ENCODE data around the gene SLC16A3. TPM values are rescaled to one million over a fixed set of nuclear protein-coding genes. Genes with fewer than 3 reads are reported as not detected.

SLC16A3 gene
- total and polyA plus RNA-seq, 2 of the 8 experiments (the other 6 are each of a cell fraction or from before 2014, with no cell fraction given) = 3.8 to 8.7 TPM

GRCh38 chr17:82244413-82245133 lies 15.7 kb downstream of the SLC16A3 start:
- ChIA-PET POLR2A (ENCODE audit: partially characterized antibody) (interaction anchor here (1.0 to 1.5 kb wide), 3 partner anchors 9 to 29 kb away, joined by 3 to 5 read pairs (median 5); partner anchors contain the start of gene CSNK1D), CTCF (ENCODE audit: partially characterized antibody) (interaction anchor here (0.8 to 1.4 kb wide), 7 partner anchors 8 to 126 kb away, joined by 3 to 8 read pairs (median 3); no protein-coding TSS in a partner anchor)
- peaks cover 37 to 47% of the 10 kb centered on the region in 2 experiments for H4K20me1 ChIP-seq (replicated peaks in 1 of 2; ENCODE audit: control insufficient read depth in 1 of 2, insufficient read depth in 2 of 2, low read length in 2 of 2)
- TF ChIP-seq CTCF (IDR thresholded peaks at IDR 0.05; ENCODE audit: control extremely low read depth in 1 of 3, insufficient read depth in 1 of 3, low read depth in 1 of 3, low read length in 3 of 3) (peak; percentile 40 to 57 (median 47)), NANOG (IDR thresholded peaks at IDR 0.05; ENCODE audit: insufficient read depth, low read depth, low read length, poor library complexity, severe bottlenecking) (no peak), POLR2AphosphoS5 (IDR thresholded peaks at IDR 0.05; ENCODE audit: low read depth, low read length) (0 out of 2 replicates have a peak, but pooled peaks have one; percentile 4), SIRT6 (IDR thresholded peaks at IDR 0.05; ENCODE audit: low read length) (no peak), YY1 (IDR thresholded peaks at IDR 0.05; ENCODE audit: low read depth, low read length) (no peak), RAD21 (IDR thresholded peaks at IDR 0.05 in 1 of 2, conservative IDR thresholded peaks at IDR 0.05 in 1 of 2; ENCODE audit: low read depth in 2 of 2, low read length in 2 of 2) (peak; percentile 48 to 56; a peak in 3 of 4 replicates)
- TF ChIP-seq, protein P1, sequence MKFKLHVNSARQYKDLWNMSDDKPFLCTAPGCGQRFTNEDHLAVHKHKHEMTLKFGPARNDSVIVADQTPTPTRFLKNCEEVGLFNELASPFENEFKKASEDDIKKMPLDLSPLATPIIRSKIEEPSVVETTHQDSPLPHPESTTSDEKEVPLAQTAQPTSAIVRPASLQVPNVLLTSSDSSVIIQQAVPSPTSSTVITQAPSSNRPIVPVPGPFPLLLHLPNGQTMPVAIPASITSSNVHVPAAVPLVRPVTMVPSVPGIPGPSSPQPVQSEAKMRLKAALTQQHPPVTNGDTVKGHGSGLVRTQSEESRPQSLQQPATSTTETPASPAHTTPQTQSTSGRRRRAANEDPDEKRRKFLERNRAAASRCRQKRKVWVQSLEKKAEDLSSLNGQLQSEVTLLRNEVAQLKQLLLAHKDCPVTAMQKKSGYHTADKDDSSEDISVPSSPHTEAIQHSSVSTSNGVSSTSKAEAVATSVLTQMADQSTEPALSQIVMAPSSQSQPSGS (IDR thresholded peaks at IDR 0.05; ENCODE audit: low read length) = no peak

More at GRCh38 chr17:82244413-82245133, 15.7 kb downstream of the SLC16A3 start:
- Histone ChIP-seq H3K56ac (replicated peaks; ENCODE audit: insufficient read length, low read depth, low read length) (no peak overlapping the region), H3K79me1 (ENCODE audit: low read depth, low read length) (peaks cover 16% of the 10 kb centered on the region), H2BK12ac (ENCODE audit: low read depth, low read length) (no peak overlapping the region), H3K9me3 (ENCODE audit: insufficient read depth in 2 of 2, low read depth in 1 of 2, low read length in 1 of 2) (no peaks in the 10 kb centered on the region; a peak in 1 of 4 replicates), H3K4me1 (replicated peaks in 1 of 4; ENCODE audit: control insufficient read depth in 3 of 4, insufficient read depth in 4 of 4, low read length in 3 of 4) (no peaks in the 10 kb centered on the region; a peak in 1 of 7 replicates), H3K27me3 (replicated peaks in 1 of 4; ENCODE audit: control insufficient read depth in 3 of 4, extremely low read depth in 1 of 4, insufficient read depth in 3 of 4, low read length in 3 of 4) (no peaks in the 10 kb centered on the region), H2AFZ (ENCODE audit: low read length) (no peak overlapping the region), H3K14ac (ENCODE audit: insufficient read length) (no peak overlapping the region), H4K91ac (replicated peaks; ENCODE audit: insufficient read length, low read length) (no peak overlapping the region), H3K27ac (ENCODE audit: low read depth, low read length) (no peak overlapping the region), H4K5ac (ENCODE audit: insufficient read length, low read depth, low read length) (no peak overlapping the region), H3K23me2 (ENCODE audit: low read depth, low read length) (no peaks in the 10 kb centered on the region), H3K4me3 (ENCODE audit: extremely low read depth in 1 of 4, insufficient read depth in 2 of 4, low read depth in 3 of 4, low read length in 4 of 4) (no peak overlapping the region), H2BK120ac (replicated peaks; ENCODE audit: low read depth, low read length) (no peak overlapping the region), H2BK20ac (ENCODE audit: low read length) (no peak overlapping the region), H2BK15ac (ENCODE audit: low read length) (no peak overlapping the region), H3K4ac (replicated peaks; ENCODE audit: insufficient read length, low read depth, low read length) (no peak overlapping the region), H3K79me2 (ENCODE audit: control insufficient read depth in 1 of 2, insufficient read depth in 2 of 2, low read length in 2 of 2) (peaks cover 0 to 12% of the 10 kb centered on the region in 2 experiments; a peak in 1 of 4 replicates), H3K23ac (ENCODE audit: insufficient read length) (no peak overlapping the region), H3K36me3 (ENCODE audit: control insufficient read depth in 2 of 4, insufficient read depth in 4 of 4, low read length in 3 of 4) (peaks cover 34 to 76% (median 66%) of the 10 kb centered on the region in 4 experiments), H2AK5ac (ENCODE audit: low read depth, low read length) (no peak overlapping the region), H2BK5ac (ENCODE audit: low read depth, low read length) (no peak overlapping the region; the same call in 1 of the 2 replicates), H4K8ac (ENCODE audit: extremely low read depth, insufficient read depth, low read length) (no peak overlapping the region; the same call in 1 of the 2 replicates), H3K18ac (ENCODE audit: extremely low read depth, low read length) (no peak overlapping the region), H3K9ac (replicated peaks in 1 of 4; ENCODE audit: extremely low read depth in 1 of 4, low read depth in 3 of 4, low read length in 3 of 4) (no peak overlapping the region), H3K4me2 (ENCODE audit: insufficient read depth in 1 of 2, low read depth in 2 of 2, low read length in 2 of 2) (no peak overlapping the region)
- FAIRE-seq (no peak), DNase-seq (ENCODE audit: low read depth in 1 of 2, low spot score in 2 of 2) (no peak)
- WGBS, 2 experiments (ENCODE audit: extremely low coverage in 1 of 2, insufficient coverage in 1 of 2, insufficient read length in 1 of 2, insufficient replicate concordance in 2 of 2, low coverage in 1 of 2, low lambda C conversion rate in 2 of 2, missing lambda C conversion rate in 1 of 2) = 94% methylated on average over 39 of the region's 39 CpGs; no CpG with 5 or more reads in 1 of the 2 experiments

Measured in H1 (cell line).